NCI-H2196 treated with DMSO at 0.1 percent for 48 hours (cell line): ENCODE data around the gene KCNJ8.

Experiments
- DNase-seq: peaks from one replicate; lab custom pipeline; 2025; ENCODE audit not compliant: unreplicated experiment; lab: John Stamatoyannopoulos, UW

Gene KCNJ8

GRCh38 chr12:21718944-21719650 is 55.4 kb downstream of the KCNJ8 start:
- DNase-seq, result no peak

- no peak for DNase-seq
Measured at GRCh38 chr12:21718403-21718802, 56.1 kb downstream of the KCNJ8 start.

- DNase-seq, result no peak
Measured at GRCh38 chr12:21717767-21718166, 56.7 kb downstream of the KCNJ8 start.

- DNase-seq, result no peak
Measured at GRCh38 chr12:21715386-21715785, 59.1 kb downstream of the KCNJ8 start.
